Gastroesophageal sphincter (tissue), 4 donors: ENCODE measurements around the gene ASPN. TPM values are rescaled to one million over a fixed set of nuclear protein-coding genes. Genes with fewer than 3 reads are reported as not detected.

Source experiments
- ATAC-seq: fragments of 150-250 bp; one replicate; pipeline ENCODE4 v1.9.1; 2016; ENCODE audit warnings: mild to moderate bottlenecking, moderate library complexity
- H3K27ac ChIP-seq, 4 donors: fragments of 200-600 bp; sonication (generic) in 3 of 4; 1 replicate in 3 of 4; 2 replicates in 1 of 4; pipeline ENCODE4 v1.5.1; 2016 to 2019
- H3K27me3 ChIP-seq: fragments of 200-600 bp; sonication (generic); one replicate; pipeline ENCODE4 v1.5.1; 2019
- H3K36me3 ChIP-seq, 2 donors: fragments of 200-600 bp; sonication (generic); one replicate each; pipeline ENCODE4 v1.5.1; 2019; ENCODE audit warnings: control low read depth in 1 of 2
- H3K4me1 ChIP-seq, 3 donors: fragments of 200-600 bp; sonication (generic); 1 replicate in 2 of 3; 2 replicates in 1 of 3; pipeline ENCODE4 v1.5.1; 2016 to 2019; ENCODE audit warnings: control low read depth in 2 of 3
- H3K4me3 ChIP-seq, 2 donors: fragments of 200-600 bp; sonication (generic); one replicate each; pipeline ENCODE4 v1.5.1; 2019; ENCODE audit warnings: mild to moderate bottlenecking in 1 of 2, moderate library complexity in 1 of 2
- H3K9me3 ChIP-seq, 3 donors: fragments of 200-600 bp; sonication (generic); one replicate each; pipeline ENCODE4 v1.5.1; 2017 to 2019; ENCODE audit warnings: control low read depth in 2 of 3
- CTCF ChIP-seq, 4 experiments: fragments of 200-600 bp in 2 of 4; fragments of 450-650 bp in 2 of 4; sonication (generic) in 1 of 4; IDR thresholded peaks; one replicate each; pipeline ENCODE4 v1.5.1; 2017 to 2019; ENCODE audit warnings: antibody characterized with exemption in 4 of 4, mild to moderate bottlenecking in 2 of 4, moderate library complexity in 2 of 4
- EP300 ChIP-seq: sonication (generic); formaldehyde crosslinking; IDR thresholded peaks from one replicate; pipeline ENCODE4 v1.6.1; 2017; ENCODE audit warnings: antibody characterized with exemption, mild to moderate bottlenecking
- POLR2A ChIP-seq, 2 donors: fragments of 450-650 bp; IDR thresholded peaks; one replicate each; pipeline ENCODE4 v1.6.1; 2017; ENCODE audit warnings: antibody characterized with exemption in 2 of 2, mild to moderate bottlenecking in 2 of 2, moderate library complexity in 1 of 2
- POLR2AphosphoS5 ChIP-seq: sonication (generic); formaldehyde crosslinking; IDR thresholded peaks from one replicate; pipeline ENCODE4 v1.6.1; 2017; ENCODE audit warnings: antibody characterized with exemption
- WGBS, 2 donors: methylation state at CpG; one replicate each; pipeline ENCODE4 v1.1.5; 2018; ENCODE audit warnings: low coverage in 1 of 2; 5-methylcytosine and 5-hydroxymethylcytosine counted together
- total RNA-seq, 4 donors: library from RNA; depleted of rRNA; stranded (reverse); fragments of >200 nt; gene quantifications; one replicate each; pipeline ENCODE4 v1.1.0, GENCODE V29; 2016

The ASPN gene
- total RNA-seq, 4 donors from 2014 or later, result 5.3 to 46.4 (median 27.3) TPM

- H3K27ac ChIP-seq, result no peak overlapping the region
- H3K27me3 ChIP-seq, result no peaks in the 10 kb centered on the region
- 82 to 100% methylated on average over 1 of the region's 1 CpG for WGBS, 2 donors
- no peak for ATAC-seq
- TF ChIP-seq POLR2A (IDR thresholded peaks at IDR 0.05), result no peak
- TF ChIP-seq CTCF (IDR thresholded peaks at IDR 0.05), result no peak
- no peak for TF ChIP-seq EP300
- TF ChIP-seq POLR2AphosphoS5, result no peak
- H3K9me3 ChIP-seq, result no peaks in the 10 kb centered on the region
- H3K4me3 ChIP-seq, result no peak overlapping the region
- H3K36me3 ChIP-seq, result no peaks in the 10 kb centered on the region
- H3K4me1 ChIP-seq, result peaks cover 0 to 13% (median 0%) of the 10 kb centered on the region in 3 donors
Observed at GRCh38 chr9:92435263-92435662, 47.0 kb downstream of the ASPN start.

- H3K36me3 ChIP-seq, result no peaks in the 10 kb centered on the region
- peak overlapping the region in 2 of 4 donors; percentile 20 to 39 for H3K27ac ChIP-seq
- TF ChIP-seq CTCF (IDR thresholded peaks at IDR 0.05), result no peak
- 63 to 74% methylated on average over 5 of the region's 5 CpGs for WGBS, 2 donors
- H3K4me1 ChIP-seq, result no peaks in the 10 kb centered on the region
- H3K4me3 ChIP-seq, result no peak overlapping the region
- no peaks in the 10 kb centered on the region for H3K27me3 ChIP-seq
- H3K9me3 ChIP-seq, result no peaks in the 10 kb centered on the region
- ATAC-seq, result no peak
Observed at GRCh38 chr9:92432972-92433548, 49.2 kb downstream of the ASPN start.

- ATAC-seq, result no peak
- H3K9me3 ChIP-seq, result no peaks in the 10 kb centered on the region
- TF ChIP-seq EP300, result no peak
- no peak for TF ChIP-seq POLR2A (IDR thresholded peaks at IDR 0.05)
- no peak for TF ChIP-seq POLR2AphosphoS5
- TF ChIP-seq CTCF (IDR thresholded peaks at IDR 0.05), result no peak
- no peaks in the 10 kb centered on the region for H3K27me3 ChIP-seq
- no peak overlapping the region for H3K4me3 ChIP-seq
- H3K4me1 ChIP-seq, result peaks cover 0 to 4% (median 0%) of the 10 kb centered on the region in 3 donors
- whole genome bisulfite sequencing, 2 donors, result 54 to 56% methylated on average over 5 of the region's 5 CpGs
- no peak overlapping the region for H3K27ac ChIP-seq
- H3K36me3 ChIP-seq, result no peaks in the 10 kb centered on the region
Observed at GRCh38 chr9:92432350-92432749, 50.0 kb downstream of the ASPN start.

- Histone ChIP-seq H3K9me3 (no peaks in the 10 kb centered on the region), H3K36me3 (no peaks in the 10 kb centered on the region), H3K27ac (no peak overlapping the region), H3K4me3 (no peak overlapping the region), H3K27me3 (no peaks in the 10 kb centered on the region), H3K4me1 (peaks cover 7 to 29% (median 17%) of the 10 kb centered on the region in 3 donors)
- 95 to 100% methylated on average over 2 of the region's 2 CpGs for WGBS, 2 donors
- ATAC-seq, result no peak
- TF ChIP-seq POLR2AphosphoS5 (no peak), CTCF (IDR thresholded peaks at IDR 0.05) (no peak), EP300 (no peak), POLR2A (IDR thresholded peaks at IDR 0.05) (no peak)
Observed at GRCh38 chr9:92429836-92430235, 52.5 kb downstream of the ASPN start.

- ATAC-seq, result no peak
- TF ChIP-seq POLR2AphosphoS5 (no peak), CTCF (IDR thresholded peaks at IDR 0.05) (no peak), POLR2A (IDR thresholded peaks at IDR 0.05) (no peak), EP300 (no peak)
- Histone ChIP-seq H3K27me3 (no peaks in the 10 kb centered on the region), H3K9me3 (no peaks in the 10 kb centered on the region), H3K36me3 (no peaks in the 10 kb centered on the region), H3K27ac (peak overlapping the region in 3 of 4 donors; percentile 40 to 67 (median 65)), H3K4me3 (no peak overlapping the region), H3K4me1 (peaks cover 7 to 36% (median 19%) of the 10 kb centered on the region in 3 donors)
- 39 to 47% methylated on average over 5 of the region's 5 CpGs for WGBS, 2 donors
Observed at GRCh38 chr9:92426501-92427145, 55.7 kb downstream of the ASPN start.
